HG02943 (cell line): ENCODE measurements around the gene BCL2L2.
"Not testable (repeated sequence)": the region's sequence is repeated elsewhere in the genome, so short reads cannot be mapped to it uniquely, and the experiment has no call there.

Source experiments
- ATAC-seq: cut with Tn5 transposase; IDR thresholded peaks from one replicate; pipeline ENCODE4 v1.9.1; 2021; ENCODE audit warnings: mild to moderate bottlenecking, low read depth, moderate library complexity; ENCODE audit not compliant: unreplicated experiment

Gene BCL2L2, protein sequence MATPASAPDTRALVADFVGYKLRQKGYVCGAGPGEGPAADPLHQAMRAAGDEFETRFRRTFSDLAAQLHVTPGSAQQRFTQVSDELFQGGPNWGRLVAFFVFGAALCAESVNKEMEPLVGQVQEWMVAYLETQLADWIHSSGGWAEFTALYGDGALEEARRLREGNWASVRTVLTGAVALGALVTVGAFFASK

DNA sequence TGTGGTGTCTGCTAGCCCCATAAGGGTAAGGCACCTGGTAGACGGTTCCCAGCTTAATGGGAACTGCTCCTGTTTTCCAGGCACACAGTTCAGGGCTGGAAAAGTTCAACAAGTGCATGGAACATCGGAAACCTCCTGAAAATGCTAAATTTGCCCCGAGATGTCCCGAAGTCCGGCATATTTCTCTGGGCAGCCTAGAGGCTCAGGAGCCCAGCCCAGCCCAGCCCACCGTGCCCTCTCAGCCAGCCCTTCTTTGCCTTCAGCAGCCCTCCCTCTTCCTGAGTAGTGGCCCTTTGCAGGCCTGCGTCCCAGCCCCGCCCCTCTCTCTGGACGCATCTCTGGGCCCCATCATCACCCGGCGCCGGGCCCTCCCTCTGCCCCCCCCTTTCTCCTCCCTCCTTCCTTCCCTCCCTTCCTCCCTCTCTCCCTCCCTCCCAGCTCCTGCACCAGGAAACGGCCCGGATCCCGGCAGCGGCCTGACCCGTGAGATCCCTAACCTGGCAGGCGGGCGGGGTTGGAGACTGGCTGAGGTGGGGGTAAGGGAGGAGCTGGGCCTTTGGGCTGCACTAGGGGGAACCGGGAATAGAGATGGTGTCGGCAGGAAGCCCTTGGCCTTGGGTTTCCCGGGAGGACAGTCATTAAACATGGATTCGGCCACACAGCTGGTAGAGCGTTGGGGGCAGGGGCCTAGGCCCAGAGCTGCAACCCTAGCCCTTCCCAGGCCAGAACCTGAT lies at the start of gene BCL2L2:
Gene BCL2L2 (plus strand): TSS at position 422 of the 734 bp plus-strand sequence. CDS start 935 bp downstream, outside the sequence.
- no peak for ATAC-seq

DNA sequence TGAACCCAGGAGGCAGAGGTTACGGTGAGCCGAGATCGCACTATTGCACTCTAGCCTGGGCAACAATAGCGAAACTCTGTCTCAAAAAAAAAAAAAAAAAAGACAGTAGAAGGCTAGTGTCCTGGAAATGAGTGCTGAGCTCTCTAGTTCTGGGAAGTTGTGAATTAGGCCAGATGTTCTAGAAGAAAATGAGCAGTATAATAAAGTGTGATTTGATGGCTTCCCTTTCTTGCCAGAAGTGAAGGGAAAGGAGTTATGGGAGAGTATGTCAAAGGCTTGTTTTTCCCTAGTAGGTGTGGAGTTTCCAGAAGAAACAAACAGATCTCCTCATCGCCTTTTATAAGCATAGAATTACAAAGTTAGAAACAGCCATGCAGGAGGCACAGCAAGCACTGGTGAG lies 48.4 kb upstream of the BCL2L2 start:
- no peak for ATAC-seq

DNA sequence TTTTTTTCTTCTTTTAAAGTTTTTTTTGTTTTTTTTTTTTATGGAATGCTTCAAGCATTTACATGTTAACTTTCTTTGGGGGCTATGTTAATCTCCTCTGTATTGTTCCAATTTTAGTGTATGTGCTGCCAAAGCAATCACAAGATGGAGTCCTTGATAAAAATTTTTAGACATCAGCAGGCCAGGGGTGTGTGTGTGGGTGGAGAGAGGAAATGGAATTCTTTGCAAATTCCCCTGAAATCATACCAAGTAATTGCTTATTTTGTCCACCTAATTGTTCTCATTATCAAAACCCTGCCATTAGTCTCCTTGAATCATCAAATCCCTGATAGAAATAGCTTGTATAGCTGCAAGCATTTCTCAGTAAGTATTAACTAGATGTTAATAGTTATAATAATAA lies 47.2 kb upstream of the BCL2L2 start:
- no peak for ATAC-seq

DNA sequence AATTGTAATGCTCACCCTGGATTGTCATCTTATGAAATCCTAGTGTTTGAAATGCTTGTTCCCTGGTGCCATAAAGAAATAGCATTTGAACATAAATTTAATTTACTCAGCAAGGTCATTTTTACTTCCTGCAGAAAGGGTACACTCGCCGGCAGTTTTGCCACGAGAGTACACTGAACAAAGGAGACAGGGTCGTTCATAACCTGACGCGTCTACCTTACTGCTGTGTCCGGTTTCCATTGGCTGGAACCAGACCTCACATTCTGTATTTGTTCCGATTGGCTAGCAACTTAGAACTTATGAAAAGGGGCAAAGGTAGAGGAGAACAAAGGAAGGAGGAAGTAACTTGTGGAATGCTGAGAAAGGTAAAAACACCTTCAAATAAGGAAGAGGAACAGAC lies 45.8 kb upstream of the BCL2L2 start:
- not testable (repeated sequence) for ATAC-seq

DNA sequence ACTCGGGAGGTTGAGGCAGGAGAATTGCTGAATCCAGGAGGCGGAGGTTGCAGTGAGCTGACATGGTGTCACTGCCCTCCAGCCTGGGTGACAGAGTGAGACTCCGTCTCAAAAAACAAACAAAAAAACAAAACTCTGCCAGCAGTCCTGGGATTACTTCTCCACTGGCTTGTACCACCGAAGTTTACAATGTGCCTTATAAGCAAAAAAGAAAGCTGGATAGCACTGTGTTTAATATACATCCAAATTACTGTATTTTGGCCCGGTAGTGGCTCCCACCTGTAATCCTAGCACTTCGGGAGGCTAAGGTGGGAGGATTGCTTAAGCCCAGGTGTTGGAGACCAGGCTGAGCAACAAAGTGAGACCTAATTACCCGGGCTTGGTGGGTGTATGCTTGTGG lies 37.4 kb upstream of the BCL2L2 start:
- ATAC-seq: no peak

DNA sequence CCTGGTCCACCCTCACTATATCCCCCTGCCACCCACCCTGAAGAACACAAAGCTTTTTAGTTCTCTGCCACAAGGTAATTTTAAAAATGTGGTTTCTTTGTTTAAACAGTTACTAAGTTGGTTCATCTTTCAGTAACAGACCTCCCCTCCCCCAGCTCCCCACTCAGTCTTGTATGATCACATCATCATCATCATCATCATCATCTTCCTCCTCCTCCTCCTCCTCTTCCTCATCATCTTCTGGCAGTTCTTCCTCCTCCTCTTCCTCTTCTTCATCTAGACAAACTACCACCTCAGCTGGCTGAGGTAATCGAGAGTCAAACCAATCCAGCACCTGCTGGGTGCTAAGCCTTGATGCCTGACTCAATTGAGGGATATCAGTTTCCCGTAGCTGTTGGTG lies 31.2 kb upstream of the BCL2L2 start:
- ATAC-seq: no peak

DNA sequence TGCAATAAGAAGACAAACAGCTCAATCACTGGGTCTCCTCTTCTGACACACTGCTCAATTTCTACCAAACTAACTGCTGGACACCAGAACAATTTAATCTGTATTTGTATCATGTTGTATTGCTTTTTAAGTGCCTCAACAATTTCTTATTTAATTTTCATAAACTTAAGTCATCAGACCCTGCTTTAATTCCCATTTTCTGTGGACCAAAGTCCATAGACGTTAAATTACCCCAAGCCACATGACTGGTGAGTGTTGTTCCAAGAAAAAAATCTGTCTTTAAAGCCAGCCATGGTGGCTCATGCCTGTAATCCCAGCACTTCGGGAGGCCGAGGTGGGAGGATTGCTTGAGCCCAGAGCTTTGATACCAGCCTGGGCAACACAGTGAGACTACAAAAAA lies 29.4 kb upstream of the BCL2L2 start:
- no peak for ATAC-seq

DNA sequence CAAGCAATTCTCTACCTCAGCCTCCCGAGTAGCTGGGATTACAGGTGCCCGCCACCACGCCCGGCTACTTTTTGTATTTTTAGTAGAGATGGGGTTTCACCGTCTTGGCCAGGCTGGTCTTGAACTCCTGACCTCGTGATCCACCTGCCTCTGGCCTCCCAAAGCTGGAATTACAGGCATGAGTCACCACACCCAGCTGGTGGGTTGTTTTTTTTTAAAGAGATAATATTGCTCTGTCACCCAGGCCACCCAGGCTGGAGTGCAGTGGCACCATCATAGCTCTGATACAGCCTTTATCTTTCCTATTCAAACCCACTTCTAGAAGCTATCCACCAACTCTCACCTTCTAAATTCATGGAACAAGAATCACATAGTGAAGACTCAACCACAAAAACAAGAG lies 28.7 kb upstream of the BCL2L2 start:
- ATAC-seq: not testable (repeated sequence)

DNA sequence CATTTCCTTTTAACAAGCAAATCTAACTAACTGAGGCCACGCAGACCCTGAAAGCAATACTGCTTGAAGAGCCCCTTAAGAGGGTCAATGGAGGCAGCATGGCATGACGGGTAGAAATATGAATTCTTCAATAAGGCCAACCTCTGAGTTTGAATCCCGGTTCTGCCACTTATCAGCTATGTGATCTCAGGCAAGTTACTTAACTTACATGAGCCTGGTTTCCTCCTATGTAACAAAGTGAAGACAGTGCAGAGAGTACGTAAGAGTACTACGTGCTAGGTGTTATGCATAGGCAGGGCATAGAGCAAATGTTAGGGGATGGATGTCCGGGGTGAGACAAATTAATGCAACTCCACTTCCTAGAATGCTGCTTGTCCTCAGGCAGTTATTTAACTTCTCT lies 25.4 kb upstream of the BCL2L2 start:
- no peak for ATAC-seq

DNA sequence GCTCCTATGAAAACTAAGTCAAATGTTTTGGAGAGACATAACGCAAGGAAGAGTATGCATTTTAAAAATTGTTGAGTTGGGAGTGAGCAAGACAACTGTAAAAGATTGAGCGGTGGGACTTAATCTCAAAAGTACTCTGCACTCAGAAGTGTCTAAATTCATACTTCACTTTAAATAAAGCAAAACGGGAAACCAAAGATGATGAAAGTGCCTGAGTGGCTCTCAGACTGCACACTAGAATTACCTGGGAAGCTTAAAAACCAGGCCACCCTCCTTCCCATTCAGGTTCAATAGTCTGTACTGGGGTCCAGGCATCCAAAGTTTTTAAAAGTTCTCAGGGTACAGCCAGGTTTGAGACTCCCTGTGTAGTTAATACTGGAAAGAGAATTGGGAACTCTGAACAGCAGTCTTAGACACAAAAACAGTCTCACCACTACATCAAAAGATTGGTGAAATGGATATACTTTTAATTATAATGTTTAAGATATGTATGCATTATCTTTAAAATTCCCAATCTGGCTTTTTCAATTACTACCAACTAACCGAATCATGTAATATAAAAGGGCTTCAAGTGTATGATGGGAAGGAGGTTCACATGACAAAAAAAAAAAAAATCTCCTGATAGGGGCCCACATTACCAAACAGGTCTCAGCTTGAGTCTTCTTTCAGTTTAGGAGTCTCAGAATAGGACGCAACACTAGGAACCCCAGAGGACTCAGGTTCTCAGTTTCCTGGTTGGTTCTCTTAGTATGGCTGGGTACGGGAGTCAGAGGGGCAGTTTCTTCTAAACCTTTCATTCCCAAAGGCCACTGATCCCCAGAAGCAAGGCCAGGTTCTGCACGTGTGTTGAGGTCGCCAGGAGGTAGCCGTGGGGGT lies 21.7 kb upstream of the BCL2L2 start:
- ATAC-seq: no peak

DNA sequence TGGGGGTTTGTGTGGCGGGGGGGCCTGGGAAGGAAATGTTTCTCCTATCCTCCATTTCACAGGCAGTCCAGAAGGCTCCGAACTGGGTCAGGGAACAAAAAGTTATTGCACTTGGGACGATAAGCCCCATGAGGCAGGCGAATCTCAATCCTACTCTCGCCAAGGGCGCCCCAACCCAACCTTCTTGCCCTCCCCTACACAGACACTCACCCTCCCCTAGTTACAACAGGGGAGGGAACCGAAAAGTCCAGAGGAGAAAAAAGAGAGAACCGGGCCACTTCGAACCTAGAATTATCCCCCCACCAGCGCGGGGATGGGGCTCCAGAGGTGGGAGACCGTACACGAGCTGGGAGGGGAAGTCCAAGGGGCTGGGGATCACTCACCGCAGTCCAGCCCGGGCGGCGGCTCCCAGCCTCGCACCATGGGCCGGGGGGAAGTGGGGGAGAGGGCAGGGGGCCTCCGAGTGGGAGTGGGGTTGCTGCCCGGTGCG lies 21.1 kb upstream of the BCL2L2 start:
- peak; percentile 24 for ATAC-seq

DNA sequence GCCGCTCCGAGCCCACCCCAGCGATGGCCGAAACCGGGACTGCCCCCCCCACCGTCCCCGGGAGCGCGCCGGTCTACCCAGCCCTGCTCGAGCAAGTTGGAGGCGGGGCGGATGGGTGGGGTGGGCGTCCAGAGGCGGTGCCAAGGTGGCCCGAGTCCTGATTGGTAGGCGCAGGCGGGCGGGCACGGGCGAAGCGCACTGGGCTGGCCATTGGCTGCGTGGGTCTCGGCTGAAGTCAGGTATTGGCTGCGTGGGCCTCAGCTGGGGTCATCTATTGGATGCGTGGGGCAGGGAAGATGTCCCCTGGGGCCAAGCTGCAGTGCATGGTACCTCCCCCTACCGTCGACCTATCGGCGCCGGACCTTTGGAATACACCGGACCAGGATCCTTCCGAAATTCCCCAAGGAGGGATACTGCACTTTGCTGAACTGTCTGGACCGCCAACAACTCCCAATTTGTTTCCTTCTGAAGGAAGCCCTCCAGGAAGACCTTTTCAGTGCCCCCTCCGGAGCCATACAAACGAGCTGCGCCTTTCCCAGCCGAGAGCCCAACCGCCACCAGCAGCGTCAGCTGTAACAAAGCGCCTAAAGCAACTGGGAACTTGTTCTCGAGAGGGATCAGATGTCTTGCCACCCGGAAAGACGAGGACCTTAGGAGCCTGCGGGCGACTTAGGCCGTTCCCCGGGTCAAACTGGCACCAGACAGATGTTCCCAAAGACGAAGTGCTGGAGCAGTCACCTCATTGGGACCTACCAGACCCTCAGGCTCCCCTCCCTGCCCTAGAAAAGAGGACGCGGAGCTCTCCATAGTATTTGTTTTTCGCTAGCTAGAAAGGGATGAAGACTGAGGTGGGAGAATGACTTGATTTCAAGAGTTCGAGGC lies 20.4 kb upstream of the BCL2L2 start, which contains the start of gene HOMEZ:
Gene HOMEZ (minus strand): TSS at position 113 of the 882 bp plus-strand sequence. CDS start 180 bp downstream, outside the sequence.
- ATAC-seq: peak; percentile 99

DNA sequence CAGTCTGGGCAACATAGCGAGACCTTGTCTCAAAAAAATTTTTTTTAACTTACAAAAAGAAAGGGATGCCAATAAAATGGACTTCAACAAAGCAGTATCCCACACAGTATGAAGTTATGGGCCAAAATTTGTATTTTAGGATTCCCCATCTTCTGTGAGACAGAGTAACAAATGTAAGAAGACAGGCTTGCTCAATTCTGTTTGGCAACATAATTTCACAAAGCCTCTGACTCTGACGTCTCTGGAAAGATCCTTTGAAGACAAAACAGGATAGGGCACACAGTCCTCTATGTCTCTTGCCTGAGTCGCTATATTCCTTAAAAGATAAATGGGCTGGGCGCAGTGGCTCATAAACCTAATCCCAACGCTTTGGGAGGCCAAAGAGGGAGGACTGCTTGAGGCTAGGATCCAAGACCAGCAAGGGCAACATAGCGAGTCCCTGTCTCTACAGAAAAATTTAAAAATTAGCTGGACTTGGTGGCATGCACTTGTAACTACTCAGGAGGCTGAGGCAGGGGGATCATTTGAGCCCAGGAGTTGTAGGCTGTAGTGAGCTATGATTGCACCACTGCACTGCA lies 19.6 kb upstream of the BCL2L2 start:
- ATAC-seq: no peak

DNA sequence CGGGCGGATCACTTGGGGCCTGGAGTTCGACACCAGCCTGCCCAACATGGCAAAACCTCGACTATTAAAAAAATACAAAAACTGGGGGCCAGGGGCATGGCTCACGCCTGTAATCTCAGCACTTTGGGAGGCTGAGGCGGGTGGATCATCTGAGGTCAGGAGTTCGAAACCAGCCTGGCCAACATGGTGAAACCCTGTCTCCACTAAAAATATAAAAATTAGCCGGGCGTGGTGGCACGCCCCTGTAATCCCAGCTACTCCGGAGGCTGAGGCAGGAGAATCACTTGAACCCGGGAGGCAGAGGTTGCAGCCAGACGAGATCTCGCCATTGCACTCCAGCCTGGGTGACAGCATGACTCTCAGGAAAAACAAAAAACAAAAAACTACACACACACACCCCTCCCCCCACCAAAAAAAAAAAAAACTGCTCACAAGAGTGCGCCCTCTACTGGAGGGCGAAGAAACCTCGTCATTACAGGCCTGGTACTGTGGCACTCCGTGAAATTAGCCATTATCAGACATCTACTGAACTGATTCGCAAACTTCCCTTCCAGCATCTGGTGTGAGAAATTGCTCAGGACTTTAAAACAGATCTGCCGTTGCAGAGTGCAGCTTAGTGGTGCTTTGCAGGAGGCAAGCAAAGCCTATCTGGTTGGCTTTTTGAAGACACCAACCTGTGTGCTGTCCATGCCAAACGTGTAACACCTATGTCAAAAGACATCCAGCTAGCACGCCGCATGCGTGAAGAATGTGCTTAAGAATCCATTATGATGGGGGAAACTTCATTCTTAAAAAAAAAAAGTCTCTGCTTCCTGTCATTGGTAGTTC lies 11.7 kb upstream of the BCL2L2 start:
- ATAC-seq: no peak

DNA sequence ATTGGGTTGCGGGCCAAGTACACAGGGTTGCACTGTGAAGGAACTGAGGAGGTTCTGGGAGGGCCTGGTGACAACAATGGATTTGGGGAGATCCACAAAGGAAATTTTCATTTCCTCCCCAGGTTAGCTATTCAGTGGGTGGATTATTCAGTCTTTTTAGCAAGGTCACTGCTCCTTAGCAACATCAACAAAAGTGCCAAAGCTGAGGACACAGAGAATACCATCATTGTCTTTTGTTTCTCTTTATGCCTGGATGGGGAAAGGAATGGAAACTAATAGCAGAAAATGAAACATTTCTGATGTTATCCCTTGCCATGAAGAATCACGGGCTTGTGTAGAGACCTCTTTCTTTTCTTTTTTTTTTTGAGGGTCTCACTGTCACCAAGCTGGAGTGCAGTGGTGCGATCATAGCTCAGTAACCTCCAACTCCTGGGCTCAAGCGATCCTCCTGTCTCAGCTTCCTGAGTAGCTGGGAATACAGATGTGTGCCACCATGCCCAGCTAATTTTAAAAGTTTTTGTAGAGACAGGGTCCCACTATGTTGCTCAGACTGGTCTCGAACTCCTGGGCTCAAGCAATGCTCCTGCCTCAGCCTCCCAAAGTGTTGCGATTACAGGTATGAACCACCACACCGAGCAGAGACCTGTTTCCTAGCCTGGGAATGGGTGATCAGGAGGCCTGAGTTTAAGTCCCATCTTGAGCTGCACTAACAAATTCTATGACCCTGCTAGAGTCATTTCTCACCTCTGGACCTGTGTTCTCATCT lies 10.4 kb upstream of the BCL2L2 start:
- no peak for ATAC-seq

DNA sequence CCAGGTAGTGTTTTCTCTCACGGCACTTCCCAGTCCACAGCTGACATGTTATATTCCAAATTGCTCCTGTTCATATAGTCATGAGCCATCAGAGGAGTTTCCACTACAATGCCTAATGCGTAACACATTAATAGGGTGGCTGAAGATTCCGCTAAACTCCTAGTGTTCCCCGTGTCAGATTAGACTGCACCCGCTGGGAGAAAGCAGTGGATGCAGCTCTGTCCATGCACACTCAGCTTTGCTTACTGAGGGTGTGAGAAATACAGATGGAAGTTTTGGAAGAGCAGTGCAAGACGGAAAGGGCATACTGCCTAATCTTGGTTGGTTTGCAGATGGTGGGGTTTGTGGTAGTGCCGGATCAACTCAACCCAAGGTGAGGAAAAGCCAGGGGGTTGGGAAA lies 9.5 kb upstream of the BCL2L2 start:
- ATAC-seq: no peak

DNA sequence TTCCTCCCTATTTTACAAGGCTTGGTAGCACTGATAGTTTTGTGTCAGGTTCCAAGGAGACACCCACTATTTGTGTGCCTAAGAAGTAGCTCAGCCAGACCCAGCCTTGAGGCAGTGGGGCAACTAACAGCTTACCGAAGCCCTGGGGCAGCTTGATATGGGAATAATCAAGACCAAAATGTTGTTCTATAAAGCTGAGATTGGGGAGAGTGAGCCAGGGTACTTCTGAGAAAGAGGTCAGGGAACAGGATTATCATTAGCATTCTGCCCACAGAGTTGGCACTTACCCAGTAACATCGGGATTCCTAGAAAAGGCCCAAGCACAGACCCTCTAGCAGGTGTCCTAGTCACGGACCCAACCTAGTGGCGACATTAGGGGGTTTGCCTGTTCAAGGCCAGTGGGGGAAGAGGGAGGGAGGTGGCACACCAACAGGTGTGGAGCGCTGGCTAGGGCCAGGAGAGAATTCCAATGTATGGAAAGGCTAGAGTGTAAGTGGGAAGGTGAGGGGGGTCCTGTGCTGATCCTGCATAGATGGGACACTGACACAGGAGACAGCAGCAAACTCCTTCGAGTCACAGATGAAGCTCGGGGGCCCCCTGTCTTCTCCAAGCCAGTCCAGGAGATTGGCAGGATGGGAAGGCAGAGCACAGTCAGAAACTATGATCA lies 8.9 kb upstream of the BCL2L2 start:
- ATAC-seq: no peak
